ENCODE data around the gene PIK3R4.

The PIK3R4 gene

GRCh38 chr3:130688015-130688688 lies 58.5 kb downstream of the PIK3R4 start:
- Mint-ChIP-seq H3K27ac (no peak overlapping the region), H3K27me3 (ENCODE audit: low read depth) (no peaks in the 10 kb centered on the region), H3K4me3 (no peak overlapping the region), H3K9me3 (no peaks in the 10 kb centered on the region), H3K4me1 (no peaks in the 10 kb centered on the region), H3K36me3 (ENCODE audit: low read depth) (peaks cover 42% of the 10 kb centered on the region)
- TF ChIP-seq, protein P1, sequence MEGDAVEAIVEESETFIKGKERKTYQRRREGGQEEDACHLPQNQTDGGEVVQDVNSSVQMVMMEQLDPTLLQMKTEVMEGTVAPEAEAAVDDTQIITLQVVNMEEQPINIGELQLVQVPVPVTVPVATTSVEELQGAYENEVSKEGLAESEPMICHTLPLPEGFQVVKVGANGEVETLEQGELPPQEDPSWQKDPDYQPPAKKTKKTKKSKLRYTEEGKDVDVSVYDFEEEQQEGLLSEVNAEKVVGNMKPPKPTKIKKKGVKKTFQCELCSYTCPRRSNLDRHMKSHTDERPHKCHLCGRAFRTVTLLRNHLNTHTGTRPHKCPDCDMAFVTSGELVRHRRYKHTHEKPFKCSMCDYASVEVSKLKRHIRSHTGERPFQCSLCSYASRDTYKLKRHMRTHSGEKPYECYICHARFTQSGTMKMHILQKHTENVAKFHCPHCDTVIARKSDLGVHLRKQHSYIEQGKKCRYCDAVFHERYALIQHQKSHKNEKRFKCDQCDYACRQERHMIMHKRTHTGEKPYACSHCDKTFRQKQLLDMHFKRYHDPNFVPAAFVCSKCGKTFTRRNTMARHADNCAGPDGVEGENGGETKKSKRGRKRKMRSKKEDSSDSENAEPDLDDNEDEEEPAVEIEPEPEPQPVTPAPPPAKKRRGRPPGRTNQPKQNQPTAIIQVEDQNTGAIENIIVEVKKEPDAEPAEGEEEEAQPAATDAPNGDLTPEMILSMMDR (IDR thresholded peaks at IDR 0.05; ENCODE audit: unreplicated experiment in 3 of 3), result no peak

DNA sequence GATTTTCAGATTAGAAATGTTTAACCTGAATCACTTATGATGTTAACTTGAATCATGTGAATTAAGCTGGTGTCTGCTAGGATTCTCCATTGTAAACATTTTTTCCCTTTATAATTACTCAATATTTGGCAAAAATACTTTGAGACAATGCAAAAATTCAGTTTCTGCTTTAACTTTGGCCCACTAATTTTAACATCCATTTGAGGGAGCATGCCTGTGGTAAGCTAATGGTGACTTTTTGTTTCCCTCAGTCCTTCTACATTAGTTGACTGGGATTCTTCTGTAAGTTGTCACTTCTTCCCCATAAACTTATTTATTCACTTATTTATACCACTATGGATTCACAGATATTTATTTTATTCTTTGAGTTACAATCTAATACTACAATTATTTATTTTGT lies 59.3 kb downstream of the PIK3R4 start:
- no peak overlapping the region for H3K4me3 Mint-ChIP-seq
- peaks cover 2% of the 10 kb centered on the region for H3K4me1 Mint-ChIP-seq
- no peaks in the 10 kb centered on the region for H3K9me3 Mint-ChIP-seq
- TF ChIP-seq, protein P1 (IDR thresholded peaks at IDR 0.05; ENCODE audit: unreplicated experiment in 3 of 3), result no peak
- H3K27ac Mint-ChIP-seq, result no peak overlapping the region
- H3K36me3 Mint-ChIP-seq (ENCODE audit: low read depth), result peaks cover 46% of the 10 kb centered on the region
- no peaks in the 10 kb centered on the region for H3K27me3 Mint-ChIP-seq (ENCODE audit: low read depth)

DNA sequence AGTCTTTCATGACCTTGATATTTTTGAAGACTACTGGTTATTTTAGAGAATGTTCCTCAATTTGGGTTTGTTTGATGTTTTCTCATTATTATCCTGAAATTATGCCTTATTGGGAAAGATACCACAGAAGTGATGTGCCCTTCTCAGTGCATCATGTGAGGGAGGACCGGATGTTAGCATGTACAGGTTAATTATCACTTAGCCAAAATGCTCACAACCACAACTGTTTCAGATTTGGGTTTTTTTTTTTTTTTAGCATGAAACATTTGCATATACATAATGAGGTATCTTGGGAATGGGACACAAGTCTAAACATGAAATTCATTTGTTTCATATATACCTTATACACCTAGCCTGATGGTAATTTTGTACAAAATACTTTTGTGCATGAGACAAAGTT lies 59.8 kb downstream of the PIK3R4 start:
- Mint-ChIP-seq H3K4me3 (no peak overlapping the region), H3K36me3 (ENCODE audit: low read depth) (peaks cover 48% of the 10 kb centered on the region), H3K9me3 (no peaks in the 10 kb centered on the region), H3K27me3 (ENCODE audit: low read depth) (no peaks in the 10 kb centered on the region), H3K27ac (no peak overlapping the region), H3K4me1 (peaks cover 7% of the 10 kb centered on the region)
- TF ChIP-seq, protein P1 (IDR thresholded peaks at IDR 0.05; ENCODE audit: unreplicated experiment in 3 of 3), result no peak

DNA sequence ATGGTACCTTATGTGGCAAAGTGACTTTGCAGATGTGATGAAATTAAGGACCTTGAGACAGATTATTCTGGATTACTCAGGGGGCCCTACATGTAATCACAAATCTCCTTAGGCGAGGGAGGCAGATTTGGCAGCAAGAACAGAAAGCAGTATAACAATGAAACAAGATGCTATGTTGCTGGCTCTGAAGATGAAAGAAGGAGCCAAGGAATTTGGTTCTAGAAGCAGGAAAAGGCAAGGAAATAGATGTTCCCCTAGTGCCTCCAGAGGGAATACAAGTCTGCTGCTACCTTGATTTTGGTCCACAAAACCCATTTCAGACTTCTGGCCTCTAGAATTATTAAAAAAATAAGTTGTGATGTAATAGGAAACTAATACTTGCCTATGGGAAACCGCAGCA lies 64.5 kb downstream of the PIK3R4 start:
- TF ChIP-seq, protein P1 (IDR thresholded peaks at IDR 0.05; ENCODE audit: unreplicated experiment in 3 of 3), result no peak
- H3K9me3 Mint-ChIP-seq, result no peaks in the 10 kb centered on the region
- H3K4me3 Mint-ChIP-seq, result no peak overlapping the region
- H3K4me1 Mint-ChIP-seq, result peaks cover 29% of the 10 kb centered on the region
- peak overlapping the region in 2 of 3 experiments; percentile 73 to 84 for H3K27ac Mint-ChIP-seq
- H3K27me3 Mint-ChIP-seq (ENCODE audit: low read depth), result no peaks in the 10 kb centered on the region
- peaks cover 49% of the 10 kb centered on the region for H3K36me3 Mint-ChIP-seq (ENCODE audit: low read depth)

- peaks cover 59% of the 10 kb centered on the region for H3K36me3 Mint-ChIP-seq (ENCODE audit: low read depth)
Measured at GRCh38 chr3:130679218-130679617, 67.4 kb downstream of the PIK3R4 start.

More at GRCh38 chr3:130679218-130679617, 67.4 kb downstream of the PIK3R4 start:
- no peaks in the 10 kb centered on the region for H3K9me3 Mint-ChIP-seq
- H3K27ac Mint-ChIP-seq, result no peak overlapping the region
- TF ChIP-seq, protein P1 (IDR thresholded peaks at IDR 0.05; ENCODE audit: unreplicated experiment in 3 of 3), result no peak
- no peak overlapping the region for H3K4me3 Mint-ChIP-seq
- H3K27me3 Mint-ChIP-seq (ENCODE audit: low read depth), result no peaks in the 10 kb centered on the region
- peaks cover 48% of the 10 kb centered on the region for H3K4me1 Mint-ChIP-seq
